Measurements from ENCODE around the gene OR2Y1.

GRCh38 chr5:180769821-180770220 lies 30.0 kb upstream of the OR2Y1 start:
- TF ChIP-seq CTCF (IDR thresholded peaks at IDR 0.05) (no peak), POLR2AphosphoS5 (IDR thresholded peaks at IDR 0.05) (no peak)

All from prostate gland (tissue), 2 donors.